Omental fat pad (tissue), 4 donors: ENCODE measurements around the gene CCN5. TPM values are rescaled to one million over a fixed set of nuclear protein-coding genes. Genes with fewer than 3 reads are reported as not detected.

ENCODE experiments used
- ATAC-seq: fragments of 150-250 bp; one replicate; pipeline ENCODE4 v1.9.1; 2016; ENCODE audit warnings: mild to moderate bottlenecking, moderate library complexity; ENCODE audit not compliant: low FRiP score
- DNase-seq: peaks from one replicate; pipeline ENCODE4 v3.0.0-alpha.2; 2019; ENCODE audit warnings: low spot score
- total RNA-seq, 4 donors: library from RNA; depleted of rRNA; stranded (reverse); fragments of >200 nt; gene quantifications; one replicate each; pipeline ENCODE4 v1.1.0, GENCODE V29; 2016
- TF ChIP-seq, protein P1 (sequence below), 3 donors: fragments of 450-650 bp; IDR thresholded peaks; one replicate each; pipeline ENCODE4 v1.5.1; 2016 to 2017; ENCODE audit warnings: antibody characterized with exemption in 3 of 3, mild to moderate bottlenecking in 3 of 3, moderate library complexity in 2 of 3

CCN5 gene
- total RNA-seq, 4 donors from 2014 or later = 25.9 to 81.7 (median 61.3) TPM

DNA sequence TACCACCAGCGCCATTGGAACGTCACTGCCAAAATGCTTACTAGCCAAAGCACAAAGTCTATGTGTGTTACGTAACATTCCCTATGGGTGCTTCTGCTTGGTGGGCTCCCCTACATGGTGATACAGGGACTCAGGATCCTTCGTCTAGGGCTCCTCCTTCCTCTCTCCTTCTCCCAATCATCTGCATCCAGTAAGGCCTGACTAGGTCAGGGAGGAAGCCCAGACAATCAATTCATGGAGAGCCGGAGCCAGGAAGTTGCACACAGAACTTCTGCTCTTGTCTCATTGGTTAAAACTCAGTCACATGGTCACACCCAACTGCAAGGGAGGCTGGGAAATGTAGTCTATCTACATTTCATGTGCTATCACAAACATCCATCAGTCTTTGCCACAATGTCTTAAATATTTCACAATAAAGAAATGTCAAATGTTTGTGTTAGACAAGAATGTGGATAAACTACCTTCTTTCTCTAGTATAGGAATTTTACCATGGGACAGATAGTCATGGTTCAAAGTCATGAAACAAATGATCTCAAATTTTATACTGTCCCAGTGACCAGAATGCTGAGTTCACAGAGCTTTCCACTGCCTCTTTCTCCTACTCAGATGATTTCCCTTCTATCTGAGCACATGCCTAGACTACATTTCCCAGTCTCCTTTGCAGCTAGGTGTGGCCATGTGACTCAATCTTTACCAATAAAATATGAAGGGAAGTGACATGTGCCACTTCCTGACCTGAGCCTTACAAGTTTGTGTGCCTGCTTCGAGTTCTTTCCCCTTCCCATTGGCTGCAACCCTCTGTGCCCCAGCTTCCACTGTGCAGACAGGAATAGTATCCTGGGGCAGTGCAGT lies 21.2 kb downstream of the CCN5 start:
- ATAC-seq = peak; percentile 67

DNA sequence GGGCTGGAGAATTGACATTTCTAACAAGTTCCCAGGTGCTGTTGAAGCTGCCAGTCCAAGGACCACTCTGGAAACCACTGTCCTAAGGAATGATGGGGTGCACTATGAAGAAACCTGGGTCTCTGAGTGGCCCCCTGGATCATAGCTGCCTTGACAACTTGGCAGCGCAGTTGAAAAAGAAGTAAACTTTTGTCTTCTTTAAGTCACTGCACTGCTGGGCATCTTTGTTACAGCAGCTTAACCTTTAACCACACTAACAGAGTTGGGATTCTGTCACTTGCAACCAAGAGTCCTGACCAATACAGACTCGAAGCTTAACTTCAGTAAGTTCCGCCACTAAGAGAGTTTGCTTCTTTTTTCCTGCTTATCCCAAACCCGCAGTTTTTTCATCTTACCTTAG lies 21.9 kb downstream of the CCN5 start:
- ATAC-seq = no peak
- DNase-seq = no peak
- TF ChIP-seq, protein P1, sequence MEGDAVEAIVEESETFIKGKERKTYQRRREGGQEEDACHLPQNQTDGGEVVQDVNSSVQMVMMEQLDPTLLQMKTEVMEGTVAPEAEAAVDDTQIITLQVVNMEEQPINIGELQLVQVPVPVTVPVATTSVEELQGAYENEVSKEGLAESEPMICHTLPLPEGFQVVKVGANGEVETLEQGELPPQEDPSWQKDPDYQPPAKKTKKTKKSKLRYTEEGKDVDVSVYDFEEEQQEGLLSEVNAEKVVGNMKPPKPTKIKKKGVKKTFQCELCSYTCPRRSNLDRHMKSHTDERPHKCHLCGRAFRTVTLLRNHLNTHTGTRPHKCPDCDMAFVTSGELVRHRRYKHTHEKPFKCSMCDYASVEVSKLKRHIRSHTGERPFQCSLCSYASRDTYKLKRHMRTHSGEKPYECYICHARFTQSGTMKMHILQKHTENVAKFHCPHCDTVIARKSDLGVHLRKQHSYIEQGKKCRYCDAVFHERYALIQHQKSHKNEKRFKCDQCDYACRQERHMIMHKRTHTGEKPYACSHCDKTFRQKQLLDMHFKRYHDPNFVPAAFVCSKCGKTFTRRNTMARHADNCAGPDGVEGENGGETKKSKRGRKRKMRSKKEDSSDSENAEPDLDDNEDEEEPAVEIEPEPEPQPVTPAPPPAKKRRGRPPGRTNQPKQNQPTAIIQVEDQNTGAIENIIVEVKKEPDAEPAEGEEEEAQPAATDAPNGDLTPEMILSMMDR (IDR thresholded peaks at IDR 0.05) = no peak

More for the DNA sequence above, 21.2 kb downstream of the CCN5 start:
- TF ChIP-seq, protein P1 (IDR thresholded peaks at IDR 0.05) = no peak
- no peak for DNase-seq

DNA sequence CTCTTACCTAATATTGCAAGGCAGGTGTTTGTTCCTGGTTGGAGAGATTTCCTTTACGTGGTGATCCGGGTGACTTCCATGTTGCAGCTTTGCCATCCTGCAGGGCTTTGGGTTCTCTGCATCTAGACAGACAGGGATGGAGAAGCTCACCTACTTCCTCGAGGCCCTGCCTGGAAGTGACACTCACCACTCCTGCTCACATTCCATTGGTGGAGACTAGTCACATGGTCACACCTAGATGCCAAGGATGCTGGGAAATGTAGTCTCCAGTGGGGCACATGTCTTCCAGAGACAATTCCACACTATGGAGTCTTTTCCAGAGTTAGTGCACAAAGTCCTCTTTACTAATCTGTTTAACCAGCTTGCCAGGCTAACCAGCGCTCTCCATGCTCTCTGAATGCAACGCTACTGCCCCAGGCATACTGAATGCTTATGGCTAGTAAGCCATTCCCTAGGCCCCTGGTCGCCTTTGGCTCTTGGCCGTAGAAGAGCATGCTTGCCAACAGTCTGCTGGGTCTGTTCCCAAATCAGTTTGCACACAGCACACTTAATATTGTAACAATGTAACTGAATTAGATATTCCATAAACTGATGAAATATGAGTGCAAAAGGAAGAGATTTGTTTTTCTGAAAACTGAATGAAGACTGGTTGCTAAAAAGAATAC lies 23.8 kb downstream of the CCN5 start:
- ATAC-seq (peak; percentile 48), DNase-seq (peak; percentile 58)
- TF ChIP-seq, protein P1 (IDR thresholded peaks at IDR 0.05) = no peak

DNA sequence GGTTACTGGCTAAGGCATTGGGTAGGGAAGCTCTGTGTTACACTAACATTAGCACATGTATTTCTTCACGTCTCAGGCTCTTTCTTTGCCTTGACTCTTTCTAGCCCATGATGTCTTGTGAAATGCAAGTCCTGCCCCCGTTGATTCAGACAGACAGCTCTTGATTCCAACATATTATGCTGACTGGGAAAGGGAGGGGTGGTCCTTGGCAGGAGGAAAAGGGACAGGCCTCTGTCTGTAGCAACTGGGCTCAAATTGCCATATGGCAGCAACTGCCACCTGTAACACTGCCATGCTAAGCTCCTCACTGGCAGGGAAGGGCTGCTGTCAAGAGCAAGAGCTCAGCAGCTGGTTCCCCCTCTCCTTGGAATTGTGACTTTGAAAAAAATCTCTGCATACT lies 24.8 kb downstream of the CCN5 start:
- ATAC-seq (no peak), DNase-seq (no peak)
- TF ChIP-seq, protein P1 (IDR thresholded peaks at IDR 0.05) = no peak

DNA sequence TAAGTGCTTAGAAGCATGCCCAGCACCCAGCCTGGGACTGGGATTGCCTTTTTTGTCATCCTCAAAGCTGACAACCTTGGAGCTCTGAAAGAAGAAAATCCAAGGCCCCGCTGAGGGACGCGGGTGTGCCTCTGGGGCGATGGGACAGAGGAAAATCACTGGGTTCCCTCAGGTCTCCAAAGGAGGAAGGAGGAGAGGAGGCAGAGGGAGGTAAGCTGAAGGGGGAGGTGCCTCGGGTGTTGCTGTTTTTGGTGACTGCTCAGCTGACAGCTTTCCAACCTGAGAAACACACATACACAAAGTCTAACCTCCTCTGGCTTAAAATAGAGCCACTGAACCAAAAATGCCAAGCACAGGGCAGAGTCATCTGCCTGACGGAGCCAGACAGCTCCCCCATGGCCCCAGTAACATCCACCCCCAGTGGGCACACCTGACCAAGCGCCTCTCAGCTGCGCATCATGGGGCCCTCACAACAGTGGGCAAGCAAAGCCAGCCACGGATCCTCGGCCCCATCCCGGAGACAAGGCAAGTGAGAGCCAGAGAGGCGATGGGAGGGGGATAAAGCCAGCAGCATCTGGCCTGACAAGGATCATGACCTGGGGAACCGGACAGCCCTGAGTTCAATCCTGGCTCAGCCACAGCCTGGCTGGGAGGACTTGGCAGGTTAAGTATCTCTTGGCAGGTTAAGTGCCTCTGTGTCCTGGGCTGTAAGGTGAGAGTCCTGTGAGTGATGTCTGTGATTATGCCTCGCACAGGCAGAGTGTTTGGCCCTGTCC lies 27.3 kb downstream of the CCN5 start:
- no peak for ATAC-seq
- DNase-seq = no peak
- TF ChIP-seq, protein P1 (IDR thresholded peaks at IDR 0.05) = no peak

DNA sequence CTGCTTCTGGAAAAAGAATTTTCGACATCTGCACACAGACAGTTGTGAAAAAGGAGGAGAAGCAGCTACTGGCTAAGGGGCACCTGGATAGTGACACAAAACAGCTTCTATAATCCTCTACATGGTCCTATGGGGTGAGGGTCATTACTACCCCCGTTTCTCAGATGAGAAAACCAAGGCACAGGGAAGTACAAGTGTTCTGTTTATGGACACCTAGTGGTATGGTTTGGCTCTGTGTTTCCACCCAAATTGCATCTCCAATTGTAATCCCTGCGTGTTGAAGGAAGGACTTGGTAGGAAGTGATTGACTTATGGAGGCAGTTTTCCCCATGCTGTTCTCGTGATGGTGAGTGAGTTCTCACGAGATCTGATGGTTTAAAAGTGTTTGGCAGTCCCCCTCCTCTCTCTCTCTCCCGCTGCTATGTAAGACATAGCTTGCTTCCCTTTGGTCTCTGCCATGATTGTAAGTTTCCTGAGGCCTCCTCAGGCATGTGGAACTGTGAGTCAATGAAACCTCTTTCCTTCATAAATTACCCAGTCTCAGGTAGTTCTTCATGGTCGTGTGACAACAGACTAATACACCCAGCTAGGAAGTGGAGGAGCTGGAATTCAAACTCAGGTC lies 28.0 kb downstream of the CCN5 start:
- ATAC-seq = no peak
- TF ChIP-seq, protein P1 (IDR thresholded peaks at IDR 0.05) = no peak
- no peak for DNase-seq
